T-helper 1 cell (primary cell): ENCODE measurements around the gene NOL4L.

ENCODE experiments used
- DNase-seq, 5 donors: peaks; one replicate each; pipeline ENCODE4 v3.0.0-alpha.2; 2012 to 2020

The NOL4L gene

DNA sequence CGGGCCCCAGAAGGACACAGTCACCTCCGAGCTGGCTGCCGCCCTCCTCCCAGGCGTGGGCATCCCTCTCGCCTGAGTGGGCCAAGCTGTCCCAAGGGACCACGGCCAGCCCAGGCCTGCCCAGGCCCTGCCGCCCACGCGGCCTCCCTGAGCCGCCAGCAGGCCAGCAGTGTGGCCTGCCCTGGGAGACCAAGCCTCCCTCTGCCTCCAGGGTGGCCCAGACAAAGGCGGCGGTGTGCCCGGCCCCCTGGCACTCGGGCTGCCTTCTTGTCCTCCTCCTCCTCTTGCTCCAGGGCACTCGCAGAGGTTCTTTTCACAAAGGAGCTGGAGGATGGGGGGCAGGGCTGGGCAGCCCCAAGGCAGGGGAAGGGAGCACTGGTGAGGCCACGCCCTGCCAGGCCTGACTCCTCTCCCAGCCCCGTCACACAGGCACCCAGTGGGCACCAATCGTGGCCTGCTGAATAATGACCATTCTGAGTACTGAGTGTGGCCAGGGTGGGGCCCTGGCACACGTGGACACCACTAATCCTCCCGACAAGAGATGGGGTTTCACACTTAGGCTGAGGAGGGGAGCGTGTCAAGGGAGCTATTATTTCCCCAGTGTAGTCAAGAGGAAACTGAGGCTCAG is 25.3 kb downstream of the NOL4L start:
- DNase-seq = no peak

DNA sequence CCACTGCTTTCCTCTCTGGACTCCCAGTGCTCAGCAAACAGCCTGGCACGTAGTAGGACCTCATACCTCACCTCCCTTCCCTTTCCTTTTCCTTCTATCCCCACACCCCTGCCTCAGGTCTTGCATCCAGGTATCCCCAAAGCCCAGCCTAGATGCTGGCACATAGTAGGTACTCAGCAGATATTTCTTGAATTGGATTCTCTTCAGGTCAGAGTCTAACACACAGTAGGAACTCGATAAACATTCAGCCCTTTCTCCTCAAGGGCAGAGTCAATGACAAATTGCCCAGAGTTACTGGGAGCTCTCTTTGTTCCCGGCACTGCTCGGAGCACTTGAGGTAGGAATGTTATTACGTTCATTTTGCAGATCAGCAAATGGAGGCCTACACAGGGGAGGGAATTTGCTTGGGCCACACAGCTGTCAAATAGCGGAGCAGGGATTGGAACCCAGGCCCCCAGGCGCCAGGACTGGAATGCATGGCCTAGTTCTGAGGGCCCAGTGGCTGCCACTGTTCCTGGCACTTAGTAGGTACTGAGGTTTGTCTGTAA is 25.9 kb downstream of the NOL4L start:
- DNase-seq = no peak

- no peak for DNase-seq
Observed at GRCh38 chr20:32558526-32558925, 26.6 kb downstream of the NOL4L start.

DNA sequence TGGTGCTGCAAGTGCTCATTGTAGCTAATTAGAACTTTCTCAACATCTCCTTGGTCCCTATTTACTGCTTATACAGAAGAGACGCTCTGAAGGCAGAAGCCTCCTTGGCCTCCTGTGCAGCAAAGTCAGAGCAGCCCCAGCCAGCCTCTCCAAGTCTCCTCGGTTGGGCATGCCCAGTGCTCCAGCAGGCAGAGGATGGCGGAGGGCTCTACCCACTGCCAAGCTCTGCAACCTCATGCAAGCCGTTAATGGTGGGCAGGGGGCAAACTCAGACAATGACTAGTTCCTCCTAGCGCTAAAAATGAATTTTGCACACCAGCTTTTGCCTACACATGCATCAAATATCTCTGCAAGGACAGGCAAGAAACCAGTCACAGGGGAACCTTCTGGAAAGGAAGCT is 27.8 kb downstream of the NOL4L start:
- no peak for DNase-seq

GRCh38 chr20:32556312-32557184 is 28.6 kb downstream of the NOL4L start:
- no peak for DNase-seq

DNA sequence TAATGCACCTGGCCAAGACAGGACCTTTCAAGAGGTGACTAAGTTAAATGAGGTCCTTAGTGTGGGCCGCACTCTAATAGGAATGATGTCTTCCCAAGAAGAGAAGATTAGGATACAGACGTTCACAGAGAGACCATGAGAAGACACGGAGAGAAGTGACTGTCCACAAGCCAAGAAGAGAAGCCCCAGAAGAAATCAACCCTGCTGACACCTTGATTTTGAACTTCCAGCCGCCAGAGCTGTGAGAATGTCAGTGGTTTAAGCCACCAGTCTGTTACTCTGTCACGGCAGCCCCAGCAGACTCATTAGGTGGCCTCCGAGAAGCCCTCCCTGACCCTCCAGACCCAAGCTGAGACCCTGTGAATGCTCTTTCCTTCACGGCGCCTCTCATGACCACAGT is 29.5 kb downstream of the NOL4L start:
- DNase-seq = no peak

DNA sequence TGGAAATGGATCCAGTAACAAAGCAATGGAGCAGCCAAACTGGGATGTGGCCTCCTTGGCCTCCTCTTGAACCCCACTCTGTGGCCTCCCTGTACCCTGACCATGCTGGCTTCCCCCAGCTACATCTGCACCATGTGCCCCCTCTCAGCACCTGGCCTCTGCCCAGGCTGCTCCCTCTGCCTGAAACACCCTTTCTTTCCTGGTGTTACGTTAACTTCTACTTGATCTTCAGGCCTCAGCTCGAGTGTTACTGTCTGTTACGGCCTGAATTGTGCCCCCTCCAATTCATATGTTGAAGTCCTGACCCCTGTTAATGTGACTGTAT is 30.2 kb downstream of the NOL4L start:
- DNase-seq = no peak

- DNase-seq = no peak
Observed at GRCh38 chr20:32553618-32554017, 31.5 kb downstream of the NOL4L start.

DNA sequence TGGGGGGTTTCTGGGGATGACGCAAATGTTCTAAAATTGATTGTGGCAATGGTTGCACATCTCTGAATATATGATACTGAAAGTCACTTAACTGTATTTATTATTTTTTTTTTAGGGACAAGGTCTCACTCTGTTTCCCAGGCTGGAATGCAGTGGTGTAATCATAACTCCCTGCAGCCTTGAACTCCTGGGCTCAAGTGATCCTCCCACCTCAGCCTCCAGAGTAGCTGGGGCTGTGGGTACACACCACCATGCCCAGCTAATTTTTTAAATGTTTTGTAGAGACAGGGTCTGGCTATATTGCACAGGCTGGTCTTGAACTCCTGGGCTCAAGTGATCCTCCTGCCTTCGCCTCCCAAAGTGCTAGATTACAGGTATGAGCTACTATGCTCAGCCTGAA is 33.4 kb downstream of the NOL4L start:
- DNase-seq = no peak

DNA sequence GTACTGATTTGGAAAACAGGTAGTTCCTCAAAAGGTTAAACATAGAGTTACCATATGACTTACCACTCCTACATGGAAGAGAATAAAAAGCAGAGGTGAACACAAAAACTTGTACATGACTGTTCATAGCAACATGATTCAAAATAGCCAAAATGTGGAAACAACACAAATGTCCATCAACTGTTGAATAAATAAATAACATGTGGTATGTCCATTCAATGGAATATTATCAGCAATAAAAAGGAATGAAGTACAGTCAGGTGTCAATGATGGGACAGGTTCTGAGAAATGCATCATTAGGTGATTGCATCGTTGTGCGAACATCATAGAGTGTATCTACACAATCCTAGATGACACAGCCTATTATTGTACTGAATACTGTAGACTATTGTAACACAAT is 35.3 kb downstream of the NOL4L start:
- no peak for DNase-seq

- DNase-seq = no peak
Observed at GRCh38 chr20:32547753-32548034, 37.4 kb downstream of the NOL4L start.

- DNase-seq = no peak
Observed at GRCh38 chr20:32546918-32547752, 38.0 kb downstream of the NOL4L start.

DNA sequence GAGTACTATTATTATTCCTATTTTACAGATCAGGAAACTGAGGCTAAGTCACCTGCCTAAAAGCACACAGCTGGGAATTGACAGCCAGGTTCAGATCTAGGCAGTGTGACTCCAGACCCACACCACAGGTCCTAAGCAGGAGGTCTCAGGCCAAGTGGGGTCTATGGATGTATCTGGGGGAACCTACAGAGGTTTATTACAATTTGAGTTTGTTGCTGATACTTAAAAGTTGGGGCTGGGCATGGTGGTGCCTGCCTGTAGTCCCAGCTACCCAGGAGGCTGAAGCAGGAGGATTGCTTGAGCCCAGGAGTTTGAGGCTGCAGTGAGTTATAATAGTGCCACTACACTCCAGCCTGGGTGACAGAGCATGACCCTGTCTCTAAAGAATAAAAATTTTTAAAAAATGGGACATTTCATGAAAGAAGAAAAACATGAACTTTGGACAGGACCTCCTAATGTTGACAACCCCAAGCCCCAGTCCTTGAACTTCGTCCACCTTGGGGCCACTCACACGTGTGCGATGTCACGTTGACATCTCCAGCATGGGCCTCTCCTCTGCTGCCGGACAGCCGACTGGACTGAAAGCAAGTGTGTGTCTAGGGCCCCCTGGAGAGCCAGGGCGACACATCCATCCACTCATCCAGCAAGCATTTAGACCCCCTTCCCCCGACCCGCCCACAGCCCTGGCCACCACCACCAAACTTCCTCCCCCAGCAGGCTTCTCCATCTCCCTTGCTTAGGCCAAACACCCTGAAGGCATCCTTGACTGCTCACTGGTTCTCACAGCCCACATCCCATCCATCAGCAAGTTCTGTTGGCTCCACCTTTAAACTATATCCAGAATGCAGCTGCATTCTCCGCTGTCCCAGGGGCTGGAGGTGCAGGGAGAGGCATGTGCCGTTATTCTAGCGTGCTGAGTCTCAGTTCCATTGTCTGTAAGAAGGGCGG is 40.0 kb downstream of the NOL4L start:
- DNase-seq = no peak

DNA sequence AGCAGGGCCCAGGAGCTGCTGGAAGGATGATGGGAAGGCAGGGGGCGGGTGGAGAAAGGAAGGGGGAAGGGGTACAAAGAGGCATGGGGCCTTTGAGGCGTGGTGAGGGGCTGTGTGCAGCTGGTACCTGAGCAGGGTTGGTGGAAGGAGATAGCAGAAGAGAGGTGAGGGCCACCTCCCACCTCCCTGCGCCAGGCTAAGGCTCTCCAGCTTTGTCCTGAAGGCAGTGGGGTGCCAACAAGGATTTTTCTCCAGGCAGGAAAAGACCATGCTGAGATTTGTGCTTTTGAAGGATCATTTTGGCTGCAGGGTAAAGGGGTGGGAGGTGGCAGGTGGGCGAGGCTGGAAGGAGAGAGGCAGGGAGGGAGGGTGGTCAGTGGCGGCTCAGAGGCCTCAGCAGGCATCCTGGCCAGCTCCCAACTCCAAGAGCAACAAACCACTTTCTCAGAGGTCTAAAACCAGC is 40.8 kb downstream of the NOL4L start:
- DNase-seq = no peak

- no peak for DNase-seq
Observed at GRCh38 chr20:32543570-32544259, 41.4 kb downstream of the NOL4L start.

DNA sequence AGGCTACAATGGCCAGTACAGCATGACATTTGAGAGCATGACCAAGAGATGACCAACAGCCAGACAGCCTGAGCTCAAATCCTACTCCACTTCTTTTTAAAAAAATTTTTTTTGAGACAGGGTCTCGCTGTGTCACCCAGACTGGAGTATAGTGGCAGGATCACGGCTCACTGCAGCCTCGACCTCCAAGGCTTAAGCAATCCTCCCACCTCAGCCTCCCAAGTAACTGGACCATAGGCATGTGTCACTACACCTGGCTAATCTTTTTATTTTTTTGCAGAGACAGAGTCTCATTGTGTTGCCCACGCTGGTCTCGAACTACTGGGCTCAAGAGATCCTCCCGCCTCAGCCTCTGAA is 42.9 kb downstream of the NOL4L start:
- no peak for DNase-seq

DNA sequence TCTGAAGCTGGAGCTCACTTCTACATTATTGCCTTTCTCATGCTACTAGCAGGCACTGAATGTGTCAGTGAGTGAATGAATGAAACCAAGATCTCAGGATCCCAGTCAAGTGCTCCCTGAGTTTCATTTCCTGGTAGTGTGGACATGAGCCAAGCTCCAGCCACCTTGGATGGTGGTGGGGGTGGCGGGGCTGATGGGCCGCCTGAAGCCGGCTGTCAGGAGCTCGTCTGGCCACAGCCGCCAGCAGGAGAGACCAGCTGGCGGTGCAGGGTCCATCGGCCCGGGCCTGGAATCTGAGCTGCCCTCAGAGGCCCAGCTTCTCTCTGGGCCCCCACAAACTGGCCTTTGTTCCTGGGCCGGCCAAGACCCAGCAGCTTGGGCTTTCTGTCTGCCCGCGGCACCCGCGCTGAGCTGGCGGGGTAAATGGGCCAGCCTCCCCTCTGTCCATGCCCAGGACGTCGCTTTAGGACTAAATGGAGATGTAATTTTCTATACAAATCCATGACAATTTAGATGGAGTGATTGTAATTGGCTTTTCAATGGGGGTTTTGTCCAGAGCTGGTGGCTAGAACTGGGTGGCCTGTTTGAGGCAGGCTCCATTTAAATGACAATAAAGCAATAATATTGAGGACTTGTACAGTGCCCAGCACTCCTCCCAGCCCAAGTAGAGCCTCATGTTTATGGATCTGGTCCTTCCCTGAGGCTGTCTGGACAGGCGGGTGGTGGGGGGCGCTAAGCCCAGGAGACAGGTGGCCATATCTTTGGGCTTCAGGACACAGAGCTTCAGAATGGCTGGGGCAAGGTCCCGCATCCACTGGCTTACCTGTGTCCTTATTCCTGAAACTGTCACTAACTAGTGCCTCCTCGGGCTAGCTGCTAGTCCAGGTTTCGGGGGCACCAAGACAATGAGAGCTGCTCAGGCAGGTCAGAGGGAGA is 43.5 kb downstream of the NOL4L start:
- DNase-seq = no peak

- DNase-seq = peak; percentile 41 to 90 (median 59)
Observed at GRCh38 chr20:32539817-32540675, 45.1 kb downstream of the NOL4L start.

DNA sequence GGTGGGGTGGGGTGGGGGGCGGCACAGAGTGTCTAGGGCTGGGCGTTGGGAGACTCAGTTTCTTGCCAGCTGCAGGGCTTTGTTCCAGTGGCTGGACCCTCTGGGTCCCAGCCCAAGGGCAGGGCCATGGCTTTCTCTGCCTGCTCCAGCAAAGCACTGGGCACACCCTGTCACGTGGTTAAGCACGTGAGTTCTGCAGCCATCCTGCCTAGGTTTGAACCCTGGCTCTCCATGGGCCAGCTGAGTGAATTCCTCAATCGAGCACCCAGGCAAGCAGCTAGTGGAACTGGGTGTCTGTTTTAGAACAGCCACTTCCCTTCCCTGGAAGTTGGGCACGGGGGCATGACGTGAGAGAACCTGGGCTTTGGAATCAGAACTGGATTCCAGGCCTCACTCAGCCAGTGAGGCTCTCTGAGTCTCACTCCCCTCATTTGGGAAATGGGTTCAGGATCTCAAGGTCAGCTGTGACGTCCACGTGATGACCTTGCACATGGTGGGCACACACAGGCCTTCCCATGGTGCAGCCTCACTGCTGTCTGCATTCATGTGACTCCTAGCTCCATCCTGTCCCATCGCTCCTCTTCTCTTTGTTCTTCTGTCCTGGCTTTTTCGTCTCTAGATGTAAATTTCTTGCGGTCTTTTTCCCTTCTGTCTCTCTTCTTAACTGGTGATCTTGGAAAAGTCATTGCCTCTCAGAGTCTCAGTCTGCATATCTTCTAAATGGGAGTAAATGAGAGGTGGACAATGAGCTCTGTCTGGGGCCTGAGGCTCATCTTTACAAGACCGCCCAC is 45.9 kb downstream of the NOL4L start:
- peak in 1 of 5 donors; percentile 66 for DNase-seq
